ENCODE measurements around the gene GCNT4.

The GCNT4 gene

DNA sequence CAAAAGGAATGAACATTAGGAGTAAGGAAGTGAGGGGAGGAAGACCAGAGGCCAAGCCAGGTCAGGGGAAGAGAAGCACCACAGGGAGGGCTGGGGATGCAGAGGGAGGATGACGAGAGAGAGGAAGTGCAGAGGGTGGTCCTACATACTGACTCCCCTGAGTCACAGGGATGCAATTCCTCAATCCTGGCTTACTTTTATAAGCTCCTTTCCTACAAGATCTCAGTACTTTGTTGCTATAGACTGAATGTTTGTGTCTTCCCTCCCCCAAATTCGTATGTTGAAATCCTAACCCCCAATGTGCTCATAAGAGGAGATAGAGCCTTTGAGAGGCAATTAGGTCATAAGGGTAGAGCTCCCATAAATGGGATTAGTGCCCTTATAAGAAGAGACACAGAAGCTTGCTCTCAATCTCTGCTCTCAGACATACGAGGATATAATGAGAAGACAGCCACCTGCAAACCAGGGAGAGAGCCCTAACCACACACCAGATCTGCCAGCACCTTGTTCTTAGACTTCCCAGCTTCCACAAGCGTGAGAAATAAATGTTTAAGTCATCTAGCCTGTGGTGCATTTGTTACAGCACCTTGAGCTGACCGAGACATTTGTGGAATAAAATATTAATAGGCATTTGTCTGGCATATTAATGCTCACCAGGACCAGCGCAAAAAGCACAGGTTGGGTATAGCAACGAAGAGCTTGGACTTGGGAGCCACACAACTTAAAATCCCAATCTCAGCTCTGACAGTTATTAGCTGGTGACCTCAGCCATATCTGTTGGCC is 33.4 kb downstream of the GCNT4 start:
- no peak for DNase-seq (ENCODE audit: low read depth, low spot score)

DNA sequence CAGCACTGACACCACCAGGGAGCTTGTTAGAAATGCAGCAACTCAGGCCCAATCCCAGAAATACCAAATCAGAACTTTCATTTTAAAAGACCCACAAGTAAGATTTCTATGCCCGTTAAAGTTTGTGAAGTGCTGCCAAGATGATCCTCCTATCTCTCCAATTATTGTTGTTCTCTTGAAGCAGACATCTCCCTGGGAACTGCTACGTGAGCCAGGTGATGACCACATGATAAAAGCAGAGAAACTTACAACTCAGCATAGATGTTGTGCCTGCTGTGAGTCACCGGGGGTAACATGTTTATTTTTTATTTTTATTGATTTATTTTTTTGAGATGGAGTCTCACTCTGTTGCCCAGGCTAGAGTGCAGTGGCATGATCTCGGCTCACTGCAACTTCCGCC is 34.4 kb downstream of the GCNT4 start:
- DNase-seq (ENCODE audit: low read depth, low spot score): no peak

DNA sequence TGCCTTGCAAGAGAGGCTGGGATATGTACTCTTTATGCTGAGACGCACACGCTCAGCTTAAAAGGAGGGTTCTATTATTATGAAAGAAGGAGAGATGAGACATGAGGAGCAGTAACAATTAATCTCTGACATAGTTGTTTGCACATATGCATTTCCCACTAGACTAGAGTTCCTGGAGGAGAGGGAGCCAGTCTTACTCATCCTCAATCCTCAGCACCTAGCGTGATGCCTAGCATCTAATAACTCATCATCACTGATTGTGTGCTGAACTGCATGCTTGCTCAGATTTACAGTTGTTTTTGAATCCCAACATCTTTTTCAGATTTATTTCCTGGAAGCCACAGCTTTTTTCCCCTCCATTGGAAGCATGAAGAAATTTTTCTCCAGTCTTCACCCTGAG is 35.5 kb downstream of the GCNT4 start:
- DNase-seq (ENCODE audit: low read depth, low spot score): no peak

GRCh38 chr5:75012748-75013147 is 39.6 kb downstream of the GCNT4 start:
- DNase-seq (ENCODE audit: low read depth, low spot score): no peak

DNA sequence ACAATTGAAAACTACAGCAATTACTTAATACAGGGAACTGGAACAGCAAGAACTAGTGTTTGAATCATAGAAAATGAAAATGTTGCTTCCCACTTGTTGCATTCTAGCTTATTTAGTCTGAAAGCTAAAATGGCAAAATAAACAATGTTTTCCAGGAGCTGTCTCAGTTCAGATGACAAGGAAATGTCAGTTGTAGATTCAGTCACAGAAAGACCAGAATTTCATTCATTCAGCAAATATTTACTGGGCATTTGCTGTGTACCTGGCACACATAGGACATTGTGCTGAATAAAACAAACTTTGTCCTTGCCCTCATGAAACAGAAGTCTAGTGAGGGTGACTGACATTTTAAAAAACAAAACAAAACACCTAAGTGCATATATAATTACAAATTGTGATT is 41.5 kb downstream of the GCNT4 start:
- no peak for DNase-seq (ENCODE audit: low read depth, low spot score)

- DNase-seq (ENCODE audit: low read depth, low spot score): no peak
Measured at GRCh38 chr5:75009556-75010345, 42.6 kb downstream of the GCNT4 start.

DNA sequence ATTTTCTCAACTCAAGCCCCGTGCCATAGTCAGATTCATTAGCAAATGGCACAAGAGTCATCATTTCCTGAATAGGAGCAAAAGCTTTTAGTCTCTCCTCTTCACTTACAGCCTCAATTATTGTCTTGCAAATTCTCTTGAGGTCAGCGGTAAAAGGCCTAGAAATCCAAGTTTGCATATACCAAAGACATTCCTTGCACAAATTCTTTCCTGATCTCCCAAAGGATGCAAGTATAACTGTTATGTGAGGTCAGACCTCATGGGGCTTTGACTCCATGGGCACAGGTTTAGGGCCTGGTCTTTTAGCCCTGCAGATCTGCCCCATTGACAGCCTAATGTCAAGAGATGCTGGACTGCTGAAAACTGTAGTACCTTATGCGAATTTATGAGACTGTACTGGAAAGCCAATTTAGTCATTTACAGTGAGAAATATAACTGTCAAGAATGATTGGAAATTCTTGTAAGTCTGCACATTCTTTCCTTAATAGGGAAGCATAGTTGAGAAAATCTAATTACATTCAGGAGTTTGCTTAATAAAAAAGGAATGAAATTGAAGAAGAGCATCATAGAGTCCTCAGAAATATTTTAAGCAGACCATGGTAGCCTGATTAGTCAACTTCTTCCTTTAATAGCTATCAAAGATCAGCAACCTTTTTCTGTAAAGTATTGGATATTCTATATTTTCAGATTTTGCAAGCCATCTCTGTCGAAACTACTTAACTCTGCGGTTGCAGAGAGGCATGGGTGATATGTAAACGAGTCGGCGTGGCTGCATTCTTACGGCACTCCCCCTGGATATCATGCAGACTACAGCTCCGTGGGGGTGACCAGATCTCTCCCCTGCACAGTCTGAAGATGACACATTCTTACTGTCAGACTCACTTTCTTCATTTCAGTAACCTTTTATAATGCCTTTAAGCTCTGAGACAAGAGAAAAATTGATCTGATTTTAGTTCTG is 45.2 kb downstream of the GCNT4 start:
- DNase-seq (ENCODE audit: low read depth, low spot score): no peak

DNA sequence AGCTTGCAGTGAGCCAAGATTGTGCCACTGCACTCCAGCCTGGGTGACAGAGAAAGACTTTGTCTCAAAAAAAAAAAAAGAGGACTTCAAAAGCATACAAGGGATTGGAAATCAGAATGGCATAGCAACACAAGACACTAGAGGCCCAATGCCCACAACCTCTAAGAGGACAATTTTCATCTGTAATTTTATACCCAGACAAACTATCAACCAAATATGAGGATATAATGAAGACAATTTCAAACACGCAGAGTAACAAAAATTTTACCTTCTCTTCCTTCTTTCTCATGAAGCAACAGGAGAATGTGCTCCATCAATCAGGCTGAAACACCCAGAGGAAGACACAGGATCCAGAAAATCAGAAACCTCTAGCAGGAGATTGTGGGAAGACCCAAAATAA is 46.8 kb downstream of the GCNT4 start:
- no peak for DNase-seq (ENCODE audit: low read depth, low spot score)

Measured in activated naive CD8-positive, alpha-beta T cell treated with anti-CD3 and anti-CD28 coated beads, Interleukin-2, amount 50 U/mL, for 16 hours (primary cell).